ENCODE data around the gene TPP2.

- TF ChIP-seq CTCF (IDR thresholded peaks at IDR 0.05 in 8 of 11, conservative IDR thresholded peaks at IDR 0.05 in 3 of 11) (no peak), POLR2A (IDR thresholded peaks at IDR 0.05) (no peak), POLR2AphosphoS5 (IDR thresholded peaks at IDR 0.05) (no peak)
Measured at GRCh38 chr13:102703726-102704035, 106.9 kb downstream of the TPP2 start.
